ENCODE measurements around the gene ZSWIM4.
A peak's percentile ranks its signal among the peaks of the same experiment; 100 is the strongest.

Gene ZSWIM4

DNA sequence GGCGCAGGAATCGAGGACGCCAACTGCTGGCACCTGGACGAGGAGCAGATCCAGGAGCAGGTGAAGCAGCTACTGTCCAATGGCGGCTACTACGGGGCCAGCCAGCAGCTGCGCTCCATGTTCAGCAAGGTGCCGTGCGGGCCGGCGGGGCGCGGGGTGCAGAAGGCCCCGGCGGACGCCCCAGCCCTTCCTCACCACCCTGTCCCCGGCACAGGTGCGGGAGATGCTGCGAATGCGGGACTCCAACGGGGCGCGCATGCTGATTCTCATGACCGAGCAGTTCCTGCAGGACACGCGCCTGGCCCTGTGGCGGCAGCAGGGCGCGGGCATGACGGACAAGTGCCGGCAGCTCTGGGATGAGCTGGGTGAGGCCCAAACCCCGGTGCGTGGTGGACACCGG lies 13.6 kb downstream of the ZSWIM4 start:
- no peak overlapping the region for H3K4me3 ChIP-seq (ENCODE audit: low read depth, low read length)

DNA sequence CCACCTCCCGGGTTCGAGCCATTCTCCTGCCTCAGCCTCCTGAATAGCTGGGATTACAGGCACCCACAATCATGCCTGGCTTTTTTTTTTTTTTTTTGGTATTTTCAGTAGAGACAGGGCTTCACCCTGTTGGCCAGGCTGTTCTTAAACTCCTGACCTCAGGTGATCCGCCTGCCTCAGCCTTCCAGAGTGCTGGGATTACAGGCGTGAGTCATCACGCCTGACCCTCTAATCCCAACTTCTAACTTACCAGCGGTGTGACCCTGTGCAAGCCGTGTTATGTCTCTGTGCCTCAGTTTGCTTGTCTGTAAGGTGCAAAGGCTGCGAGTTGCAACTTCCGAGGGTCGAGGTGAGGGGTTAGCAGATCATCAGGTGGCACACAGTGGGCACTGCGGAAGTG lies 17.3 kb downstream of the ZSWIM4 start:
- H3K4me3 ChIP-seq (ENCODE audit: low read depth, low read length): no peak overlapping the region

DNA sequence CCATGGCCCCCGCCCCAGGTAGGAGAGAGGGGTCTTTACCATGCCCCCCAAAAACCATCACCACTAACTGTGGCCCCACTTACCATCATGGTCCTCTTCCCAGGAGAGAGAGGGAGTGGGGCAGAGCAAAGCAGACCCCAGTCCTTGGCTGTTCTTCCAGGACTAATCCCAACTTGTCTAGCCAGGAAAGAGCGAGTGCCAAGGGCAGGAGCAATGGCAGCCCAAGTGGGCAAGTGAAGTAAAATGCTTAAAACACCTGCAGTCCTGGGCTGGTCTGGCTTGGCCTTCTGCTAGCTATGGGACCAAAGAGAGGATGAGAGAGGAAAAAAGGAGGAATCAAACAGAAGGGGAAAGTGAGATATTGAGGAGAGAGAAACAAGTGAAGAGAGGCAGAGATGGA lies 17.9 kb downstream of the ZSWIM4 start:
- H3K4me3 ChIP-seq (ENCODE audit: low read depth, low read length): no peak overlapping the region

DNA sequence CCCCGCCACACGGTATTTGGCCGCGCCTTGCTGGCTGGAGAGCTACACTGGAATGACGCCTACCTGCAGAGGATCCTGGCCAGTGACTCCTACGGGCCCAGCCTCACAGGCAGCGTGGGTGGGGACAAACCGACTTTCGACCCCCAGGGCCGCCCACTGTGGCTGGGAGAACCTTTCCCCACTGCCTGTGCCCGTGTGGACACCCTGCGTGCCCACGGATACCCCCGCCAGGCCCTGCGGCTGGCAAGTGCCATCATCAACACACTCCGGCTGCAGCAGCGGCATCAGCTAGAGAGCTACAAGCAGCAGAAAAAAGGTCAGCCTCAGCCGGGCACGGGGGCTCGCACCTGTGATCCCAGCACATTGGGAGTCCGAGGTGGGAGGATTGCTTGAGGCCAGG lies 19.3 kb downstream of the ZSWIM4 start:
- no peak overlapping the region for H3K4me3 ChIP-seq (ENCODE audit: low read depth, low read length)

DNA sequence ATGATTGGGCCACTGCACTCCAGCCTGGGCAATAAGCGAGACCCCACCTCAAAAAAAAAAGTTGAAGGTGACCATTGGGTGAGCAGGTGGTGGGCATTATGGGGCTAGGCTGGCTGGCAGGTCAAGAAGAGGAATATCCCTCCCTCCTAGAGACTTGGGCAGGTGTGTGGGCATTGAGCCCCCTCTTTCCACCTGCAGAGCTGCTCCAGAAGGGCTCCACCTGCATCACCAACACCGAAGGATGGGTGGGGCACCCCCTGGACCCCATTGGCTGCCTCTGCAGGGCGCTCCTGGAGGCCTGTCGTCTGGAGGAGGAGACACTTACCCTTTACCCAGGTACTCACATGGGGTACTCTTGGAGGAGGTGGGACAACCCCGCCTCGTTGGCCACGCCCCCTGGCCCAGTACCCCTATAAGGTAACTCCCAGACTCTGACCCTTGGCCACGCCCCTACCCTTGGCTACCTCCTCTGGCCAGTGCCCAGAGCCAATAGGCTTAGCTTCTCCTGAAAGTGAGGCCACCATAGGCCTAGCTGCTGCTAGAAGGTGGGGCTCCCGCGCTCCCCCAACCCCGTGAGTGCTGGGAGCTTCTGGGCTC lies 21.9 kb downstream of the ZSWIM4 start:
- H3K4me3 ChIP-seq (ENCODE audit: low read depth, low read length): peak overlapping the region; percentile 20

DNA sequence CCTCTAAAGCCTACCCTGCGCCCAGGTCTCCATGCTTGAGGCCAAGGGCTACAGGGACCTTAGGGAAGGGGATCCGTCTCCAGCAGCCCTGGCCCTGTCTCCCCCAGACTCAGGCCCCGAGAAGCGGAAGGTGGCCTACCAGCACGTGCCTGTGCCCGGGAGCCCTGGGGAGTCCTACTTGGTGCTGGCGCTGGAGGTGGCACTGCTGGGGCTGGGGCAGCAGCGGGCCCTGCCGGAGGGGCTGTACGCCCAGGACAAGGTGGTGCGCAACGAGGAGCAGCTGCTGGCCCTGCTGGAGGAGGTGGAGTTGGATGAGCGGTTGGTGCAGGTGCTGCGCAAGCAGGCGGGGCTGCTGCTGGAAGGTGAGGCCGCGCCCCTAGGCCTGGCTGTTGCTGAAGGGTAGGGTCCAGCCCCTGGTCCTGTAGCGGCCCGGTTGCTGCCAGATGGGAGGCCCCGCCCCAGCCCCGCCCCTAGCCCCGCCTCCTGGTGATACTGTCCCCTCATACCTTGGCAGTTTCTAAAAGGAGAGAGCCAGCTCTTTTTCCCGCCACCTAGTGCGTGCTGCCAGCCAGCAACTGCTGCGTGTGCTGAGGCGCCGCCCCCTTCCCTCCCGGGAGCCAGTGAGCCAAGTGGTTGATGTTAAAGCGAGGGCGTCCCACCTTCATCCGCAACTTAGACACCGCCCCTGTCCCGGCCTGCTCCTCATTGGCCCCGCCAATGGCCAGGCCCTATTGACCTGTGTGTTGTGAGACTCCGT lies 22.6 kb downstream of the ZSWIM4 start:
- H3K4me3 ChIP-seq (ENCODE audit: low read depth, low read length): peak overlapping the region; percentile 20

DNA sequence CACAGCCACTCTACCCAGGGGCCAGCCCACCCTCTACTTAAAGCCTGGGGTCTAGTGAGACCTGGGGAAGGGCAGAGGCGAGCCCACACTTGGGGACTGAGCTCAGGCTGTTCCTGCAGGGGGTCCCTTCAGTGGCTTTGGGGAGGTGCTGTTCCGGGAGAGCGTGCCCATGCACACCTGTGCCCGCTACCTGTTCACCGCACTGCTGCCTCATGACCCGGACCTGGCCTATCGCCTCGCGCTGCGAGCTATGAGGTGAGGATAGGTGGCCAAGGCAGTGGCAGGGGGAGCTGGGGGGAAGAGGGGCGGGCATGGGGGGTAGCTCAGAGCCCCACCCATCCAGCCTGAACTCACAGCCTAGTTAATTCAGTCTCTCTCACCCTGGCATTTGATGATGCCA lies 24.0 kb downstream of the ZSWIM4 start:
- H3K4me3 ChIP-seq (ENCODE audit: low read depth, low read length): no peak overlapping the region

DNA sequence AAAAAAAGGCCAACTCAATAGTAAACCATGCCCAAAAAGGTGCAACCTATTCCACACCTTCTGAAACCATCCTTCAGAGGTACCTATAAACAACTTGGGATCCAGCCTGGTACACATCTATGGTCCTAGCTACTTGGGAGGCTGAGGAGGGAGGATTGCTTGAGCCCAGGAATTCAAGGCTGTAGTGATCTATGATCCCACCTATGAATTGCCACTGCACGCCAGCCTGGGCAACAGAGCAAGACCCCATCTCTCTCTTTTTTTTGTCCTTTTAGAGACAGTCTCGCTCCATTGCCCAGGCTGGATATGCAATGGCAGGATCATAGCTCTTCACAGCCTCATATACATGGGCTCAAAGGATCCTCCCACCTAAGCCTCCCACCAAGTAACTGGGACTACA lies 26.0 kb downstream of the ZSWIM4 start:
- no peak overlapping the region for H3K4me3 ChIP-seq (ENCODE audit: low read depth, low read length)

DNA sequence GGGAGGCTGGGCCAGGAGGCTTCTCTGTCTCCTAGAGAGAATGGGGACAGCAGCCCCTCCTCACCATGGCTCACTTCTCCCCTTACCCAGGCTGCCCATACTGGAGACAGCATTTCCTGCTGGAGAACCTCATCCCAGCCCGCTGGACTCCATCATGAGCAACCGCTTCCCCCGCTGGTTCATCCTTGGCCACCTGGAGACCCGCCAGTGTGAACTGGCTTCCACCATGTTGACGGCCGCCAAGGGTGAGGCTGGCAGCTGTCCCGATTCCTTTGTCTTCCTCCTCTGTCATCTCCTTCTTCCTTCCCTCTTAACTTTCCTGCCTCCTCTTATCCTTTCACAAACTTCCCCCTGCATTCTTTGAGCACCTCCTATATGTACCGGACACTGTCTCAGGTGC lies 28.0 kb downstream of the ZSWIM4 start:
- no peak overlapping the region for H3K4me3 ChIP-seq (ENCODE audit: low read depth, low read length)

DNA sequence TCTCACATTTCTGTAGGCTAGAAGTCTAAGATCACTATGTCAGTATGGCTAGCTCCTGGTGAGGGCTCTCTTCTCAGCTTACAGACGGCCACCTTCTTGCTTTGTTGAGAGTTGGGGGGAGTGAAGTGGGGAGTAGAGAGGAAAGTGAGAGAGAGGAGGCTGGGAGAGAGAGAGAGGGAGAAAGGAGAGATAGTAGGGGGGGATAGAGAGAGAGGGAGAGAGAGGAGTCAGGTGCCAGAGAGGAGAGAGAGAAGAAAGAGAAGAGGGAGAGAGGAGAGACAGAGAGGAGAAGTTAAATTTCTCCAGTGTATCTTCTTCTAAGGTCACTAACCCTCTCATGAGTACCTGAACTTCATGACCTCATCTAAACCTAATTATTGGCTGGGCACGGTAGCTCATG lies 28.7 kb downstream of the ZSWIM4 start:
- H3K4me3 ChIP-seq (ENCODE audit: low read depth, low read length): no peak overlapping the region

DNA sequence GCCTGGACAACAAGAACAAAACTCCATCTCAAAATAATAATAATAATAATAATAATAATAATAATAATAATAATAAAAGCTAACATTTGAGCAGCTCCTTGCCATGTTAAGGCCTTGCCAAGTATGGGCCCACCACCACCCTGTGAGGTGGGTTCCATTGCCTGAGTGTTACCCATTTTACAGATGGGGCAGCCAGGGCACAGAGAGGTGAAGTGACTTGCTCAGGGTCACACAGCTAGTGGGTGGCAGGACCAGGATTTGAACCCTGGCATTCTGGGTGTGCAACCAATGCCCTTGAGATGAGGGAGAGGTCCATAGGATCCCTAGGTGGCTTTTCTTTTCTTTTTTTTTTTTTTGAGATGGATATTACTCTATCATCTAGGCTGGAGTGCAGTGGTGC lies 29.5 kb downstream of the ZSWIM4 start:
- no peak overlapping the region for H3K4me3 ChIP-seq (ENCODE audit: low read depth, low read length)

DNA sequence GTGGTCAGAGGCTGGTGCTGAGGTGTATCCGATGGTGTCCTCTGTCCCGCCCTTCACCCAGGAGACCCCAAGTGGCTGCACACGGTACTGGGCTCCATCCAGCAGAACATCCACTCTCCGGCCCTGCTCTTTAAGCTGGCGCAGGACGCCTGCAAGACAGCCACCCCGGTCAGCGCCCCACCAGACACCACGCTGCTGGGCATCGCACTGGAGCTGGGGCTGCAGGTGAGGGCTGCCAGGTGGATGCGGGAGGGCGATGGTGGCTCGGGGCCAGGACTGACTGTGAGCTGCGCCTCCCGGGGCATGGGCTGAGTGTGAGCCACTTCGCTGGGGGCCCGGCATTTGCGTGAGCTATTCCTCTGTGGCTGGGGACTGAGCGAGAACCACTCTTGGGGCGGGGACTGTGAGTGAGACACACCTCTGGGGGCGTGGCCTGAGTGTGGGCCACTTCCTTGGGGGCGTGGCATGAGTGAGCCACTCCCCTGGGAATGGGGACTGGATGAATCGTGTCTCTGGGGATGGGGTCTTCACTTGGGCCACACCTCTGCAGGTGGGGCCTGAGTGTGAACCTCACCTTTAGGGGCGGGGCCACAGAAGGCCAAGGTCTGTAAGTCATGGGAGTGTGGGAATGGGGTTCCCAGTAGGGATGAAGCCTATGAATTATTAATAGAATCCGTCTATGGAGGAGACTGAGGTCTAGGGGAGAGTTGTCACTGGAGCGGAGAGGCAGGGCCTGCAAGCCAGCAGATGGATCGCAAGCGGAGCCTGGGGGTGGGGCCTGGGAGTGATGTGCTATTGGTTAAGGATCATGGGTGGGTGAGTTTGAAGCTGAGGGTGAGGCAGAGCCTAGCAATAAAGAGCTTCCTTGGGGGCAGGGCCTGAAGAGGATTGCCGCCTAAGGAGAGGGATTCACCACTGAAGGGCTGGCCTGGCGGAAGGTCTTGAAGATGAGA lies 30.5 kb downstream of the ZSWIM4 start:
- H3K4me3 ChIP-seq (ENCODE audit: low read depth, low read length): no peak overlapping the region

DNA sequence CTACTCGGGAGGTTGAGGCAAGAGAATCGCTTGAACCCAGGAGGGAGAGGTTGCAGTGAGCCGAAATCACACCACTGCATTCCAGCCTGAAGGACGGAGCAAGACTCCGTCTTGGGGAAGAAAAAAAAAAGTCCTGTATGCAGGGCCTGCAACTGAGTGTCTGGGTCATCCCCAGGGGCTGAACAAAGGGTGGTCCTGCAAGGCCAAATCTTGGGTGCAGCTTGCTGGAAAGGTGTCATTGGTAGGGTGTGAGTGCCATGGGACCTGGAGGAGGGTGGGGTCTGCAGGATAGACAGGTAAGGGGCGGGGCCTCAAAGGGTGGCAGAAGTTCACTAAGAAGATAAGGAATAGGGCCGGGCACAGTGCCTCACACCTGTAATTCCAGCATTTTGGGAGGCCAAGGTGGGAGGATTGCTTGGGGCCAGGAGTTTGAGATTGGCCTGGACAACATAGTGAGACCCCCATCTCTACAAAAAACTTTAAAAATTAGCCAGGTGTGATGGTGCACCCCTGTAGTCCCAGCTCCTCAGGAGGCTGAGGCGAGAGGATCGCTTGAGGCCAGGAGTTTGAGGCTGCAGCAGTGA lies 31.5 kb downstream of the ZSWIM4 start:
- no peak overlapping the region for H3K4me3 ChIP-seq (ENCODE audit: low read depth, low read length)

DNA sequence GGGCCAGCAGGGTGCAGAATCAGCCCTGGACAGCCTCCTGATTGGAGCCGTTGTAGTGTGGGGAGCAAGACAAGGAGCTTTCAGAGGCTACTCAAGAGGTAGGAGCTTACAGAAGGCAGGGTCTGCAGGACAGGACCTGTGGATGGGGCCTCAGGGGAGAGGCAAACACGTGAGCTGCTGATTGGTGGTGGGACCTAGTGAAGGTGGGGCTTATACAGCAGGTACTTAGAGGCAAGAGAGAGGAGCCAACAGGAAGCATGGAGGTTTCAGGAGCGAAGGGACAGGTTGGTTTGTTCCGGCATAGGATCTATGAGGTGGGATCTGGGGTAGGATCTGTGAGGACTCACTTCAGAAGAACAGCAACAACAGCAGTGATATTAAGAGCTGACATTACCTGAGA lies 32.4 kb downstream of the ZSWIM4 start:
- no peak overlapping the region for H3K4me3 ChIP-seq (ENCODE audit: low read depth, low read length)

DNA sequence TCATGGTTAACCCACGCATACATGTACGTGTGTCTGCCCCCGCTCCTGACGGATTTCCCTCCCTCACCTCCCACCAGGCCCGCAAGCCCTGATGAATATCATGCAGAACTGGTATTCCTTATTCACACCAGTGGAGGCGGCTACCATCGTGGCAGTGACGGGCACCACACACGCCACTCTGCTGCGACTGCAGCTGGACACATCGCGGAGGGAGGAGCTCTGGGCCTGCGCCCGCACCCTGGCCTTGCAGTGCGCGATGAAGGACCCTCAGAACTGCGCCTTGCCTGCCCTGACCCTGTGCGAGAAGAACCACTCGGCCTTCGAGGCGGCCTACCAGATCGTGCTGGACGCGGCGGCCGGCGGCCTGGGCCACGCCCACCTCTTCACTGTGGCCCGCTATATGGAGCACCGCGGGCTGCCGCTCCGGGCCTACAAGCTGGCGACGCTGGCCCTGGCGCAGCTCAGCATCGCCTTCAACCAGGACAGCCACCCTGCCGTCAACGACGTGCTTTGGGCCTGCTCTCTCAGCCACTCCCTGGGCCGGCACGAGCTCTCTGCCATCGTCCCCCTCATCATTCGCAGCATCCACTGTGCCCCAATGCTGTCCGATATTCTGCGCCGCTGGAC lies 35.0 kb downstream of the ZSWIM4 start:
- H3K4me3 ChIP-seq (ENCODE audit: low read depth, low read length): no peak overlapping the region

DNA sequence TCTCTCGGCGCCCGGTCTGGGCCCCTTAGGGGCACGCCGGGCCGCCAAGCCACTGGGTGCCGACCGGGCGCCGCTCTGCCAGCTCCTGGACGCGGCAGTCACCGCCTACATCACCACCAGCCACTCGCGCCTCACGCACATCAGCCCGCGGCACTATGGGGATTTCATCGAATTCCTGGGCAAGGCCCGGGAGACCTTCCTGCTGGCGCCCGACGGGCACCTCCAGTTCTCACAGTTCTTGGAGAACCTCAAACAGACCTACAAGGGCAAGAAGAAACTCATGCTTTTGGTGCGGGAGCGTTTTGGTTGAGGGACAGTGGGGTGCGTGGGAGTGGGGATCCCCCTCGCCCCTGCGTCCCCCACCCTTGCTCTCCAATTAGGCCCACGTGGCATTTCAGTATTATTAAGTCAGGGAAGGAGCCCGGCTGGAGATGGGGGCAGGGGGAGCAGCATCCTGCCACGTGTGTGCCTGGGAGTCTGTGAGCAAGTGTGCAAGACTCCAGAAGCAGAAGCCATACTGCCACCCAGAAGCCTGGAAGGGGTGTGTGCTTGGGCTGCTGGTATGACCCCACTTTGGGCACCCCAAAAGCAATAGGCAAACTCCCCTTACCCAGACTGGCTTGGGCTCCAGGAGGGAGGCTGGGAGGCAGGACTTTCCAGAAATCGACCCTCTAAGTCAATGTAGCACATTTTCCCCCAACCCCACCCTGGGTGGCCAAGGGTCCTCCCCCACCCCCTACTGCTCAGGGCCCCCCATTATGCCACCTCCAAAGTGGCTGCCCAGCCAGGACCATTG lies 35.7 kb downstream of the ZSWIM4 start:
- H3K4me3 ChIP-seq (ENCODE audit: low read depth, low read length): no peak overlapping the region

DNA sequence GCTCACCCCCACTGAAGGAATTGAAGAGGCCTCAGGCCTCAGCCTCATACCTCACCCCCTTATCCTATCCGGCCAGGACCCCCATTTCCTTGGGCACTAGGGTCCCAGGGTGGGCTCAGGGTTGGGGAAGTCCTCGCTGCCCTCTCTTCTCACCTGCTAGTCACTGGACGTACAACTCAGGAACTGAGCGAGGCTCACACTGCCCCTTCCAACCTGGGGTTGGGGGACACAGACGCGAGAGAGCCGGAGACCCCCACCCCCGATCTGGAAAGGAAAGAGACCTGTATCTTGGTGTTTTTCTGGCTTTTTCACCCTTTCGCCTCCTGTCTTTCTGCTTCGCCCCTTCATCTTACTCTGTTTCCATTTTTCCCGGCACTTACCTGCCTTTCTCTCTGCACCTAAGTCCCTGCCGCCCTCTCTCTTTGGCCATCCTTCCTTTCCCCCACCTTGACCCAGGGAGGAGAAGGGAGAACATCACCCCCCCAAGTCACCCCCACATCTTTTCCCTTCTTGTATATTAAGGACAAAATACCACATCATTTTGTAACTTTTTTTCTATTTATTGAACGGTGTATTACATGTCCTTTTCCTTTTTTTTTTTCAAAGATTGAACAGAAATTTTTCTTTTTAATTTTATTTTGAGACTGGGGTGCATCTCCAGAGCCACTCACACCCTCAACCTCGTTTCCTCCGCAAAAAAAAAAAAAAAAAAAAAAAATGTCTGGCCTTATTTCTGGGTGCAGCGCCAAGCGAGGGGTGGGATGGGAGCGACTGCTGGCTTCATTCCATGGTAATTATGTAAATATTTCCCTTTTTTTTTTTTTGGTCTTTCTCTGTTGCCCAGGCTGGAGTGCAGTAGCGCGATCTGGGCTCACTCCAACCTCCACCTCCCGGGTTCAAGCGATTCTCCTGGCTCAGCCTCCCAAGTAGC lies 36.6 kb downstream of the ZSWIM4 start:
- no peak overlapping the region for H3K4me3 ChIP-seq (ENCODE audit: low read depth, low read length)

DNA sequence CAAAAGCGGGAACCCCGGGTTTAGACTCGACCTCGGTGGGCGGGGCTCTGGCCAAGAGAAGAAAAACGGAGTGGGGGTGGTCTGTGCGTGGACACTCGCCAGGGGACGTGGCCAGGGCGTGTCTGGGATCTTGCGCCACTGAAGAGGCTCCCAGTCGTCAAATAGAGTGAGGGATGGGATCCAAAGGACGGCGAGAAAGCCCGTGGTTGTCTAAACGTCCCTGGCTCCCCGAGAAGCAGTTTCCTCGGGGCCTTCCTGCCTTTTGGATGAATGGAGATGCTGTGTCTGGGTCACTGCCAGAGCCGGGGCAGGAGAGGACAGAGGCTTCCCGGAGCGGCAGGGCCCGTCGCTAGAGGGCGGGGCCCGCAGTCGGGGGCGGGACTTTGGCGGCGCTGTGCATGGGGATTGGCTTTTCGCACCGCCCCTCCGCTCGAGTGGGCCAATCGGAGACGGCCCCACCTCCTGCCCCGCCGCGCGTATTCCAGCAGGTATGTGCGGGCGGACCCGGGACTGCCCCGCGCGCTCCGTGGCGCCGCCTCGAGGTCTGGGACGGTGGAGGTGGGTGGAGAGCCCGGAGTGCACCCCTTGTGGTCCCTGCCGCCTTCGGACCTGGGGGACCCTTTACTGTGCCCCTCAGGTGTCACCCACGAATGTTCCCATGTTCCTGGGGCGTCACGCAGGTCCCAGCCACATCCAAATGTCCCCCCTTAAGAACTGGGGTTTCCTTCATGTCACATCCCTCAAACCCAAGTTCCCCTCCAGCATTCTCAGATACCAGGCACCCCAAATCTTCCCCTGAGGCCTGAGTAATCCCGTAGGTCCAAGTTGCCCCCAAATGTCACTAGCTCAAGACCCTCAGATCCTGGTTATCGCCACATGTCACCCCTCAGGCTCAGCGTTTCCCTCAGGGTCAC lies 38.3 kb downstream of the ZSWIM4 start:
- peak overlapping the region; percentile 14 for H3K4me3 ChIP-seq (ENCODE audit: low read depth, low read length)
